ENCODE results near the gene RNF11. TPM values are rescaled to one million over a fixed set of nuclear protein-coding genes. Genes with fewer than 3 reads are reported as not detected.

RNF11 gene
- total and polyA plus RNA-seq, 2 of the 8 experiments (the other 6 are each of a cell fraction or from before 2014, with no cell fraction given): 49.6 to 54.2 TPM

DNA sequence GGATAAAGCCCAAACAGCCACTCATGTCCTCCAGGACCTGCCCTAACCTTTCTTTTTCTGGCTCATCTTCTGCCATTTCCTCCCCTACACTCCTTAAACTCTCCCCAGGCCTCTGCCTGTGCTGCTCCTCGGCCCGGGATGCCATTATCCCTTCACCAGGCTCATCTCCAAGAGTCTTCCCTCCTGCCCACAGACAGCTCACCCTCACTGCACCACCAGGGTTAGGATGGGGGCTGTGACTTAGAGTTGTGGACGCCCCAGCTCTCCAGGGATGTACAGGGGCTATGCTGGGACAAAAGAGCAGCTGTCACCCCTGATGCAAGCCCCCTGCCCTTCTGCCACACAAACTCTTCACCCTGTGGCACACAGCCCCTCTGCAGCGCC is 62.2 kb downstream of the RNF11 start (continued):
- no peak for TF ChIP-seq ZNF274 (IDR thresholded peaks at IDR 0.05; ENCODE audit: borderline replicate concordance, extremely low read depth, low read length)
